Lower leg skin (tissue), 3 donors: ENCODE results near the gene MALSU1.

Source experiments
- CTCF ChIP-seq, 3 donors: fragments of 450-650 bp; IDR thresholded peaks; one replicate each; pipeline ENCODE4 v1.5.1; 2016; ENCODE audit warnings: antibody characterized with exemption in 3 of 3, mild to moderate bottlenecking in 3 of 3, moderate library complexity in 2 of 3
- POLR2A ChIP-seq, 2 donors: fragments of 450-650 bp; IDR thresholded peaks; one replicate each; pipeline ENCODE4 v1.6.1; 2016 to 2017; ENCODE audit warnings: antibody characterized with exemption in 2 of 2, mild to moderate bottlenecking in 1 of 2, moderate library complexity in 1 of 2

GRCh38 chr7:23346316-23346715, 47.2 kb downstream of the MALSU1 start:
- TF ChIP-seq CTCF (IDR thresholded peaks at IDR 0.05) (no peak), POLR2A (IDR thresholded peaks at IDR 0.05) (no peak)
